ENCODE data around the gene MGAT5B. TPM values are rescaled to one million over a fixed set of nuclear protein-coding genes. Genes with fewer than 3 reads are reported as not detected.
A peak's percentile ranks its signal among the peaks of the same experiment; 100 is the strongest.
"Not testable (repeated sequence)": the region's sequence is repeated elsewhere in the genome, so short reads cannot be mapped to it uniquely, and the experiment has no call there.

The MGAT5B gene
- total RNA-seq, 3 donors from 2014 or later, result 0.17 to 0.65 (median 0.44) TPM

DNA sequence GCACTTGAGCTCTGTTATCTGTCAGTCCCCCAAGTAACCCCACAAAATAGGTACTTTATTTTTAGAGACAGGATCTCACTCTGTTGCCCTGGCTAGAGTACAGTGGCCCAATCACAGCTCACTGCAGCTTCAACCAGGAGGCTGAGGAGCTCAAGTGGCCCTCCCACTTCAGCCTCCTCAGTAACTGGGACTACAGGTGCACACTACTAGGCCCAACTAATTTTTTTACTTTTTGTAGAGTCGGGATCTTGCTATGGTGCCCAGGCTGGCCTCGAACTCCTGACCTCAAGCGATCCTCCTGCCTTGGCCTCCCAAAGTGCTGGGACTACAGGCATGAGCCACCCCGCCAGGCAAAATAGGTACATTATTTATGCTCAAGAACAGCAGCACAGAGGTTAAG lies 99.6 kb downstream of the MGAT5B start:
- no peak for ATAC-seq
- TF ChIP-seq, protein P1, sequence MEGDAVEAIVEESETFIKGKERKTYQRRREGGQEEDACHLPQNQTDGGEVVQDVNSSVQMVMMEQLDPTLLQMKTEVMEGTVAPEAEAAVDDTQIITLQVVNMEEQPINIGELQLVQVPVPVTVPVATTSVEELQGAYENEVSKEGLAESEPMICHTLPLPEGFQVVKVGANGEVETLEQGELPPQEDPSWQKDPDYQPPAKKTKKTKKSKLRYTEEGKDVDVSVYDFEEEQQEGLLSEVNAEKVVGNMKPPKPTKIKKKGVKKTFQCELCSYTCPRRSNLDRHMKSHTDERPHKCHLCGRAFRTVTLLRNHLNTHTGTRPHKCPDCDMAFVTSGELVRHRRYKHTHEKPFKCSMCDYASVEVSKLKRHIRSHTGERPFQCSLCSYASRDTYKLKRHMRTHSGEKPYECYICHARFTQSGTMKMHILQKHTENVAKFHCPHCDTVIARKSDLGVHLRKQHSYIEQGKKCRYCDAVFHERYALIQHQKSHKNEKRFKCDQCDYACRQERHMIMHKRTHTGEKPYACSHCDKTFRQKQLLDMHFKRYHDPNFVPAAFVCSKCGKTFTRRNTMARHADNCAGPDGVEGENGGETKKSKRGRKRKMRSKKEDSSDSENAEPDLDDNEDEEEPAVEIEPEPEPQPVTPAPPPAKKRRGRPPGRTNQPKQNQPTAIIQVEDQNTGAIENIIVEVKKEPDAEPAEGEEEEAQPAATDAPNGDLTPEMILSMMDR (IDR thresholded peaks at IDR 0.05), result no peak

DNA sequence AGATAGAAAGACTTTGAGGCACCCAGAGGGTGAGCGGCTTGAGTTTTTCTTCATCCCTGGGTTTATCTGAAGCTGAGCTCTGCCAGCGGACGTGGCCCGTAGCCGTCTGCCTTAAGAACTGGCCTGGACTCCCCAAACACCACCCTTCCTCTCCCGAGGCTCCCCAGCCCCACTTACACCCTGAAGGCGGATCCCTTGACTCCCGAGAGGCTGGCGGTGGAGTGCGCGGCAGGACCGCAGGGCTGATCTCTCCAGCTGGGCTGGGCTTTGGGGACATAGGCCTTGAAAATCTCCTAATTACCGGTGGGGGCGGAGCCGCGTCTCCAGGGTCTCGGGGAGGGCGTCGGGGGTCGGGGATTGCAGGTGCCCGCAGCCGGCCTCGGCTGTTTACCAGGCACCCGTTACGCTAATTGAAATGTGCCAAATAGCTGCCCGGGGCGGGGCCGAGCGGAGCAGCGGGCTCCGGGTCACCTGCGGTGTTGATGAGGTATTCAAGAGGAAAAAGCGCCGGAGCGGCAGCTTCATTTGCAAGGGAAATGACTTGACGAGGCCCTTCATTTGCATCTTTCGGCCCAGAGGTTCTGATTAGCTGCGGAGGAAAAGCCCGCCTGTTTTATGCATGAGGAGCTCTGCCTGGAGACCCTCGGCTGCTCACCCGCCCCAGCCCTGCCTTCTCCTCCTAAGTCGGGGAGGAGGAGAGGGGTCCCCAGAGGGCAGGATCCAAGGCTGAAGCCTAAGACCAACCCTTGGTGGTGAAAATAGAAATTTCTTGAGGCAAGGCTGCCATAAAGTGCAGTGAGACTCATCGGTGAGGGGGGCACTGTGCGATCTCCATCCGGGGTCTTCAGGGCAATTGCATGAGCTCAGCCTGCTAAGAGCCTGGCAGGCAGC lies 100.7 kb downstream of the MGAT5B start:
- H3K9me3 ChIP-seq, result no peaks in the 10 kb centered on the region
- ATAC-seq (peak; percentile 75), DNase-seq (peak; percentile 34 to 77 (median 44))
- peaks cover 5% of the 10 kb centered on the region for H3K4me1 ChIP-seq (ENCODE audit: low read depth)
- no peak overlapping the region for H3K4me3 ChIP-seq
- H3K36me3 ChIP-seq (ENCODE audit: low read depth), result no peaks in the 10 kb centered on the region
- TF ChIP-seq, protein P1 (IDR thresholded peaks at IDR 0.05), result no peak
- intact Hi-C loops (cut with DNase I, micrococcal nuclease), result no loop called here

More for the DNA sequence above, 99.6 kb downstream of the MGAT5B start:
- DNase-seq, result no peak
- no peak overlapping the region for H3K4me3 ChIP-seq
- intact Hi-C loops (cut with DNase I, micrococcal nuclease), result no loop called here
- peaks cover 5% of the 10 kb centered on the region for H3K4me1 ChIP-seq (ENCODE audit: low read depth)
- H3K9me3 ChIP-seq, result no peaks in the 10 kb centered on the region
- H3K36me3 ChIP-seq (ENCODE audit: low read depth), result no peaks in the 10 kb centered on the region

DNA sequence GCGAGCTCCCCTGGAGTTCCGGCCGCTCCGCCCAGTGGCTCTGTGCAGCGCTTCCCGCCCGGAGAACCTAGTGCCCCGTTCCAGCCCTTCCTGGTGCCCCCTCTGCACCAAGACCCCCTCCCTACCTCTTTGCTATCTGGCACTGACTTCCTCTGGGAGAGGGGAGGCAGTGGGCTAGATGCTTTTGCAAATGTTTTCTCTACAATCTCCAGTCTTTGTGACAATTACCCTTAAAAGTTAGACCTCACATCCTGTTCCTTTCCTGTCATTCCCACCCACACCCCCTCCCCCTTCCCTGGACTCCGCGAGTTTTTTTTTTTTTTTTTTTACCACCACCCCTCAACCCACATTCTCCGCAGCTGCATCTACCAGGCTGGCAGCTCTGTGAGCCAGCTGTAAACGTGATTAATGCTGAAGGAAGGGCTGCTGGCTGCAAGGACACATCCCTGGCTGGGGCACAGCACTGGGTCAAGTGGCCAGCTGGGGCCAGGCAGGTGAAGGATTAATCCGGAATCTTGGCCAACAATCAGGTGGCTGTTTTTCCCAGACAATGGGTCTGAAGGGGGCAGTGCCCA lies 101.5 kb downstream of the MGAT5B start:
- peaks cover 5% of the 10 kb centered on the region for H3K4me1 ChIP-seq (ENCODE audit: low read depth)
- no peak for DNase-seq
- TF ChIP-seq, protein P1 (IDR thresholded peaks at IDR 0.05), result no peak
- peak; percentile 46 for ATAC-seq
- no peaks in the 10 kb centered on the region for H3K36me3 ChIP-seq (ENCODE audit: low read depth)
- no peak overlapping the region for H3K4me3 ChIP-seq
- no peaks in the 10 kb centered on the region for H3K9me3 ChIP-seq
- intact Hi-C loops (cut with DNase I, micrococcal nuclease), result no loop called here

DNA sequence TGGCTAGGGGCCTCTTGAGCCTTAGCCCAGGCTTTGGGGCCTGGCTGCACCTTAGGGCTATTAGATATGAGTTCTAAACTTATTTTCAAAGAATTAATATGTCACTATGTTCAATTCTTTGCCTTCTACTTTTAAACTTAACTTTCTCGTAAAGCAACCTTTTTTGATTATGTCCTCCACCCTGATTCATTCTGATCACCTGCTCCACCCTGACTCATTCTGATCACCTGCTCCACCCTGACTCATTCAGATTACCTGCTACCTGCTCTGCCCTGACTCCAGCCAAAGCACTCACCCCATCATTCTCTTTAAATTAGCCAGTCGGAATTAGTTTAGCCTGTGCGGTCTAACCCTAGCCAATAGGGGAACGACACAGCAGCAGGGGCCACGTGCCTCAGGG lies 102.0 kb downstream of the MGAT5B start:
- H3K9me3 ChIP-seq; H3K36me3 ChIP-seq (ENCODE audit: low read depth); H3K4me1 ChIP-seq (ENCODE audit: low read depth); intact Hi-C loops (cut with DNase I, micrococcal nuclease); DNase-seq; ATAC-seq; H3K4me3 ChIP-seq: not testable (repeated sequence)

DNA sequence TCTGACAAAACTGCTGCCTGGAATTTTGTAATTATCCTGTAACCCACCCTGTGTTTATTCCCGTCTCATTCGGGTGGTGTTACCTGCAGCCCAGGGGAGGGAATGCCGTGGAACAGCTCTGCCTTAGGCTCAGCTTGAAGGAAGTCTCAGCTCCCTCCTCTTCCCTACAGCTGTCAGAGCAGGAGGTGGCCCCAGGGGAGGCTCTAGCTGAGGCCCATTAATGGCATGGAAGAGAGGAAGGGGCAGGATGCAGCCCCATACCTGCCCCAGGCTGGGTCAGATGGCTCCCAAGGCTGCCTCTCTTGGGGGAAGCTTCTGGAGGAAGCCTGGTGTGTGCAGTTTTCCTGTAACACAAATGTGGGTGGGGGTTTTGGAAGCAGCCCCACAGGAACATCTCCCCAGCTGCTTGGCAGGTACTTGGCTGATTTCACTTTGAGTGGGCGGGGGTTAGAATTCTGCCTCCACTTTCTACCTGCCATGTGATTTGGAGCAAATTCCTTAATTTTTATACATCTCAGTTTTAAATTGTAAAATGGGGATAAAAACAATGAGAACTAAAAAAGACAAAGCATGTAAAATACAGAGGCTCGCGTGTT lies 103.9 kb downstream of the MGAT5B start:
- intact Hi-C loops (cut with DNase I, micrococcal nuclease), result no loop called here
- no peak for ATAC-seq
- H3K4me3 ChIP-seq, result no peak overlapping the region

More for the DNA sequence above, 103.9 kb downstream of the MGAT5B start:
- DNase-seq, result no peak
- Histone ChIP-seq H3K36me3 (ENCODE audit: low read depth) (no peaks in the 10 kb centered on the region), H3K9me3 (no peaks in the 10 kb centered on the region), H3K4me1 (ENCODE audit: low read depth) (peaks cover 5% of the 10 kb centered on the region)
- TF ChIP-seq, protein P1 (IDR thresholded peaks at IDR 0.05), result no peak
